GM23338 (cell line): ENCODE measurements around the gene RPS6KA1.

Experiments
- CREB1 ChIP-seq: fragments of 250-450 bp; sonication (Bioruptor Pico); IDR thresholded peaks from 2 replicates; pipeline ENCODE4 v1.5.0; 2020; ENCODE audit warnings: low read depth, mild to moderate bottlenecking, moderate library complexity
- CTCF ChIP-seq, 2 experiments: fragments of 200-600 bp in 1 of 2; sonication (generic) in 1 of 2; conservative IDR thresholded peaks; 2 replicates each; pipeline versions ENCODE4 v1.5.1 to v1.6.1; 2016 to 2017; ENCODE audit warnings: antibody characterized with exemption in 2 of 2, low read depth in 2 of 2, mild to moderate bottlenecking in 2 of 2, moderate library complexity in 1 of 2
- EZH2 ChIP-seq: fragments of 200-600 bp; sonication (generic); IDR thresholded peaks from one replicate; pipeline ENCODE4 v1.8.0; 2017; ENCODE audit warnings: antibody characterized with exemption, mild to moderate bottlenecking, low read depth; ENCODE audit not compliant: unreplicated experiment
- EZH2phosphoT487 ChIP-seq: fragments of 200-600 bp; sonication (generic); IDR thresholded peaks from one replicate; pipeline ENCODE4 v1.8.1; 2018; ENCODE audit warnings: antibody characterized with exemption; ENCODE audit not compliant: unreplicated experiment
- JUNB ChIP-seq: IDR thresholded peaks from one replicate; pipeline ENCODE4 v1.6.1; 2016; ENCODE audit warnings: antibody characterized with exemption; ENCODE audit not compliant: unreplicated experiment
- NANOG ChIP-seq: IDR thresholded peaks from 2 replicates; pipeline ENCODE4 v1.6.1; 2016; ENCODE audit warnings: antibody characterized with exemption, borderline replicate concordance
- POLR2AphosphoS5 ChIP-seq: IDR thresholded peaks from 2 replicates; pipeline ENCODE4 v1.6.1; 2016; ENCODE audit warnings: antibody characterized with exemption, low read depth
- ZNF114 ChIP-seq: fragments of 250-450 bp; sonication (Bioruptor Pico); IDR thresholded peaks from 2 replicates; pipeline ENCODE4 v1.5.0; 2020; ENCODE audit warnings: mild to moderate bottlenecking, moderate library complexity
- TF ChIP-seq, protein P1 (sequence below): IDR thresholded peaks from one replicate; pipeline ENCODE4 v1.6.1; 2018; ENCODE audit warnings: antibody characterized with exemption; ENCODE audit not compliant: unreplicated experiment
- TF ChIP-seq, protein P2 (sequence below): IDR thresholded peaks from 2 replicates; pipeline ENCODE4 v1.6.1; 2016; ENCODE audit warnings: antibody characterized with exemption

DNA sequence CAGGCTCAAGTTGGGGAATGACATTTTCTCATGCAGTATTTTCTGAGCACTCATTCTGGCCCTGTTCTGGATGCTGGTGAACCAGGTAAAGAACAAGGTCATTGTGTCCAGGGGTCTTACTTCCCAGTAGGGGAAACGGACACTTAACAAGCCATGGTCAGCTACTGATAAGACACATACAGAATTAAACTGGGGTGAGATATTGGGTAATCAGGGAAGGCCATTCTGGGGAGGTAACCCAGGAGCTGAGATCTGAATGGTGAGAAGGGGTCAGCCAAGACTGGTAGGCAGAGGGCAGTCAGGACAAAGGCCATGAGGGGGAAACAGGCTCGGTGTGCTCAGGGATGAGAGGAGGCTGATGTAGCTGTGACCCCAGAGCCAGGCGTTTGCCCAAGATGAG lies 45.8 kb downstream of the RPS6KA1 start:
- no peak for TF ChIP-seq ZNF114 (CRISPR knock-in tag)
- no peak for TF ChIP-seq CTCF (conservative IDR thresholded peaks at IDR 0.05; ENCODE audit: low read depth in 2 of 2)
- TF ChIP-seq, protein P1, sequence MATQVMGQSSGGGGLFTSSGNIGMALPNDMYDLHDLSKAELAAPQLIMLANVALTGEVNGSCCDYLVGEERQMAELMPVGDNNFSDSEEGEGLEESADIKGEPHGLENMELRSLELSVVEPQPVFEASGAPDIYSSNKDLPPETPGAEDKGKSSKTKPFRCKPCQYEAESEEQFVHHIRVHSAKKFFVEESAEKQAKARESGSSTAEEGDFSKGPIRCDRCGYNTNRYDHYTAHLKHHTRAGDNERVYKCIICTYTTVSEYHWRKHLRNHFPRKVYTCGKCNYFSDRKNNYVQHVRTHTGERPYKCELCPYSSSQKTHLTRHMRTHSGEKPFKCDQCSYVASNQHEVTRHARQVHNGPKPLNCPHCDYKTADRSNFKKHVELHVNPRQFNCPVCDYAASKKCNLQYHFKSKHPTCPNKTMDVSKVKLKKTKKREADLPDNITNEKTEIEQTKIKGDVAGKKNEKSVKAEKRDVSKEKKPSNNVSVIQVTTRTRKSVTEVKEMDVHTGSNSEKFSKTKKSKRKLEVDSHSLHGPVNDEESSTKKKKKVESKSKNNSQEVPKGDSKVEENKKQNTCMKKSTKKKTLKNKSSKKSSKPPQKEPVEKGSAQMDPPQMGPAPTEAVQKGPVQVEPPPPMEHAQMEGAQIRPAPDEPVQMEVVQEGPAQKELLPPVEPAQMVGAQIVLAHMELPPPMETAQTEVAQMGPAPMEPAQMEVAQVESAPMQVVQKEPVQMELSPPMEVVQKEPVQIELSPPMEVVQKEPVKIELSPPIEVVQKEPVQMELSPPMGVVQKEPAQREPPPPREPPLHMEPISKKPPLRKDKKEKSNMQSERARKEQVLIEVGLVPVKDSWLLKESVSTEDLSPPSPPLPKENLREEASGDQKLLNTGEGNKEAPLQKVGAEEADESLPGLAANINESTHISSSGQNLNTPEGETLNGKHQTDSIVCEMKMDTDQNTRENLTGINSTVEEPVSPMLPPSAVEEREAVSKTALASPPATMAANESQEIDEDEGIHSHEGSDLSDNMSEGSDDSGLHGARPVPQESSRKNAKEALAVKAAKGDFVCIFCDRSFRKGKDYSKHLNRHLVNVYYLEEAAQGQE, result no peak
- TF ChIP-seq EZH2, result no peak
- no peak for TF ChIP-seq NANOG
- TF ChIP-seq POLR2AphosphoS5, result no peak
- TF ChIP-seq EZH2phosphoT487, result no peak
- no peak for TF ChIP-seq CREB1
- TF ChIP-seq JUNB, result no peak
- TF ChIP-seq, protein P2, sequence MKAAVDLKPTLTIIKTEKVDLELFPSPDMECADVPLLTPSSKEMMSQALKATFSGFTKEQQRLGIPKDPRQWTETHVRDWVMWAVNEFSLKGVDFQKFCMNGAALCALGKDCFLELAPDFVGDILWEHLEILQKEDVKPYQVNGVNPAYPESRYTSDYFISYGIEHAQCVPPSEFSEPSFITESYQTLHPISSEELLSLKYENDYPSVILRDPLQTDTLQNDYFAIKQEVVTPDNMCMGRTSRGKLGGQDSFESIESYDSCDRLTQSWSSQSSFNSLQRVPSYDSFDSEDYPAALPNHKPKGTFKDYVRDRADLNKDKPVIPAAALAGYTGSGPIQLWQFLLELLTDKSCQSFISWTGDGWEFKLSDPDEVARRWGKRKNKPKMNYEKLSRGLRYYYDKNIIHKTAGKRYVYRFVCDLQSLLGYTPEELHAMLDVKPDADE, result no peak
